NT2/D1 (cell line): Measurements from ENCODE around the gene BOLA1.

Experiments
- SUZ12 ChIP-seq: IDR thresholded peaks from 2 replicates; pipeline ENCODE4 v1.6.1; 2011; ENCODE audit not compliant: insufficient read length, insufficient read depth; ENCODE audit errors: extremely low read depth
- YY1 ChIP-seq: IDR thresholded peaks from 2 replicates; pipeline ENCODE4 v1.6.1; 2011; ENCODE audit not compliant: insufficient read length, insufficient read depth
- ZNF274 ChIP-seq: IDR thresholded peaks from 2 replicates; pipeline ENCODE4 v1.6.1; 2011; ENCODE audit warnings: mild to moderate bottlenecking, low read depth, low read length

- no peak for TF ChIP-seq YY1
- TF ChIP-seq ZNF274 = no peak
- no peak for TF ChIP-seq SUZ12
Measured at GRCh38 chr1:149849947-149850360, 49.4 kb upstream of the BOLA1 start.
